NCI-H510A treated with DMSO at 0.1 percent for 48 hours (cell line): Measurements from ENCODE around the gene NR0B2.
A peak's percentile ranks its signal among the peaks of the same experiment; 100 is the strongest.
"Not testable (repeated sequence)": the region's sequence is repeated elsewhere in the genome, so short reads cannot be mapped to it uniquely, and the experiment has no call there.

Source experiments
- DNase-seq: peaks from one replicate; lab custom pipeline; 2025; lab: John Stamatoyannopoulos, UW

NR0B2 gene, protein sequence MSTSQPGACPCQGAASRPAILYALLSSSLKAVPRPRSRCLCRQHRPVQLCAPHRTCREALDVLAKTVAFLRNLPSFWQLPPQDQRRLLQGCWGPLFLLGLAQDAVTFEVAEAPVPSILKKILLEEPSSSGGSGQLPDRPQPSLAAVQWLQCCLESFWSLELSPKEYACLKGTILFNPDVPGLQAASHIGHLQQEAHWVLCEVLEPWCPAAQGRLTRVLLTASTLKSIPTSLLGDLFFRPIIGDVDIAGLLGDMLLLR

DNA sequence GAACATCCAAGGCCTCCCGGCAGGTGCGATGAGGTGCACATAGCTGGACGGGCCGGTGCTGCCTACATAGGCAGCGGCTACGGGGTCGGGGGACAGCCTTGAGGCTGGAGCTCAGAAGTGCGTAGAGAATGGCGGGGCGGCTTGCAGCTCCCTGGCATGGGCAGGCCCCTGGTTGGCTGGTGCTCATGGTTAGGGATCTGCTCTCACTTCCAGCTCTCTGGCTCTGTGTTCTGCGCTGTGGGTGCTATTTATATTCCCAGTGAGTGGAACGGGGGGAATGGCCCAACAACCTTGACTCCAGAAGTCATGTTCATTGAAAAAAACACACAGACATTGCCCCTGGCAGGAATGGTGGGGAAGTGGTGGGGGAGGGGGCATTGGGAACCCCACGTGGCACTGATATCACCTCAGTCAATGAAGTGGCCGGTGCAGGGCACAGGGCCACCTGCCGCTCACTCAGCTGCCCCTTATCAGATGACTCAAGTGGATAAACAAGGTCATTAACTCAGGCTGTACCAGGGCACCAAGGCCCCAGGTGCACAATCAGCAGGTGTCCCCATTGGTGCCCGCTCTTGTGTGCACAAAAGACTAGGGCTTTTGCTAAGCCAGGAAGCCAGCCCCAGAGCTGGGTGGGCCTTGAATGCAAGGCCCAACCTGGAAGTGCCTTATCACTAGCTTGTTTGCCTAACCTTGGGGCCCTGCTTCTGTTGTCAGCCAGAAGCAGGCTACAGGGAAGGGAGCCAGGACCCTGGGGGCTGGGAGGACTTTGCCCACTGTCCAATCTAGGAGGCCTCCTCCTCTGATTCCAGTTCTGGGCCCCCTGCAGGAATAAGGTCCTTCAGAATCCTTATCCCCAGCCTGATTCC is at the start of gene NR0B2:
Gene NR0B2, minus strand, starts transcription at position 222 of the 866 bp plus-strand sequence. Its CDS starts 35 bp downstream, at position 187.
- peak; percentile 99 for DNase-seq

DNA sequence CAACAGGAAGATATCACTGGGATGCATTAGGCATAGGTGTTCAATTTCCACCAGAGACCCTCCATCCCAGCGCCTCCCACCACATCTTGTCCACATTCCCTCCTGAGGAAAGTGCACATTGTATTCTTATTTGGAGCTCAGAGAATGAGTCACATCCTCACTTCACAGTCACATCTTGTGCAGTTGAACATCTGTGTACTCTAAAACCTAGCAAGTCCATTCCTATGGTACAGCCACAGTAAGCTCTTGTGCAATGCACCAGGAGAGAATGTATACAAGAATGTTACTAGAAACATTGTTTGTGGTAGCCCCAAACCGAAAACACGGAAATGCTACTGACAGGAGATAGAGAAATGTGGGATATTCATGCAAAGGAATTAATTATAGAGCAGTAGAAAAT is 48.1 kb upstream of the NR0B2 start:
- no peak for DNase-seq

DNA sequence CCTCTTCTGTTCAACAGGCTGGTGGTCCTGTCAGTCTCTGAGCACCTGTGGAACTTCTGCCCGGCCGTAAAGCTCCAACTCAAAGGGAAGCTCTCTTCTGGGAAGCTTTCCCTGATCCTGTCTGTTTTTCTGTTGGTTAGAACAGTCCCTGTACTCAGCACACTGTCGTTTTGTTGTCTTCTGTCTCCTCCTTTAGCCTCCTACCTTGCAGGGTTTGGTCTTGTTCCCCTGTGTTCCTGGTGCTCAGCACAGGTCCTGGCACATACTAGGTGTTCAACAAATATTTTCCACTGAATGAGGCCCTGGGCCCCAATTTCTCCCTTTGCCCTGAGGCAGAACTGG is 46.8 kb upstream of the NR0B2 start:
- no peak for DNase-seq

DNA sequence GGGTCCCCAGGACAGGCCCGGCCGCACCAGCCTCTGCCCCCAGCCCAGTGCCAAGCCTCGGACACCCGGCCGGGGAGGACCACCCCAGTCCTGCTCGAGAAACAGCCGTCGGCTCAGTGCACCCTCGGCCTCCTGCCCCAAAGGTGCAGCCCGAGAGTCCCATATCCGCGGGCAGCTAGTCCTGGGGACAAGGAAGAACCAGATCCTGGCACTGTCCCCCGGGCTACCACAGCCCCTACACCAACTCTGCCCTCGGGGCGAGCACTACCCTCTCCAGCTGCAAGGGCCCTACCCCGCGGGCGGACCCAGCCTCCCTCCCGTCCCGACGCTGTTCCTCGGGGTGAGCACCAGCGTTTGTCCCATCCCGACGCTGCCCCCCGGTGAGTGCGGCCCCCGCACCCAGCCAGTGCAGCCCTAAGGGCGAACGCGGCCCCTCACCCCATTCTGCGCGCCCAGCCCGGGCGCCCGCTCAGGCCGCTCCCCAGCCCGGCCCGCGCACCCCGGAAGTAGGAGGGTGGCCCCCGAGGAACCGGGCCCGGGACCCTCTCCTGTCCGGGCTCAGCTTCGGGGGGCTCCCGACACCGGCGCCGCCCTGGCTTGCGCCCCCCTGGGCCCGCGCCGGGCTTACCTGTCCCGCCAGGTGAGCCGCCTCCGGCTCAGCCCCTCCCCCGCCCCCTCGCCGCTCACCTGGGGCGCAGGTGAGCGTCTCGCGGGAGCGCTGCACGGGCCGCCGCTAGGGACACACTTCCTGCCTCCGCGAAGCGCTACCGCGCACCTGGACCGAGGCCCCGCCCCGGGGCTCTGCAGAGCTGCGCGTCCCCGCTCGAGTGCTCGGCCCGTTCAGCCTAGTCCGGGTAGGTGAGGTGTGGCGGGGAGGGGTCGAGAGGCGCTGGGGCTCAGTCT is 46.2 kb upstream of the NR0B2 start, which contains the start of gene KDF1:
Gene KDF1, minus strand, starts transcription at position 747 of the 903 bp plus-strand sequence. CDS start 8,088 bp downstream, outside the sequence.
- DNase-seq = peak; percentile 88

DNA sequence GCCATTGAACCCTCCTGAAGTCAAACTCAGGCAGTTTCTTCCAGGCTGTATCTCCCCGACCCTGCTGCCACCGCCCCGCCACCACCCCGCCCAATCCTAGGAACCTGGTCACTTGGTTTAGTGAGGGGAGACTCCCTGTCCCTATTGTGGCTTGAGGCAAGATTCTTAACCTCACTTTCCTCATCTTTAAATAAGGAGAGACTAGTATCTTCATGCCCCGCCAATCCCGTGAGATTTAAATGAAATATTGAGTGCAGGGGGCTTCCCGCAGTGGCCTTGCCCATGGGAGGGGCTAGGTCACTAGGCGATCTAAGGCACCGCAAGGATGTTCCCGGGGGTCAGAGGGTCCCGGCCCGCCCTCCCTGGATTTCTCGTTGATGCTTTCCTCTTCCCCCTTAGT is 45.5 kb upstream of the NR0B2 start:
- DNase-seq = no peak

DNA sequence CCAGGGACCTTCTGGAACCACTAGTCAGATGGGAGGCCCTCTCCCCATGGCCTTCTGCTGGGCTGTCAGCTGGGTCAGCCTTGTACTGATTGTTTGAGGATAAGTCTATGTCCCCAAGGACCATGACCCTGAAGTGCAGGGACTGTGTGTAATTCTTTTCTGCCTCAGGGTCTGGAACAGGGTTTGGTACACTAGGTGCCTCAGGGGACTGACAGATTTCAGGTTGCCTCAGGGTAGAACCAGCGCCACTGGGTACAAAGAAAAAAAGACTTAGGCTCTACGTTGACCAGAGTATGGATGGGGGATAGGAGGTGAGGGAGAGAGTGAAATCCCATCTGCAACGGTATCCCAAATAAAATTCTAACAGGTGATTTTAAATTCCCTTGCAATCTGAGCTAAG is 43.5 kb upstream of the NR0B2 start:
- DNase-seq = no peak

DNA sequence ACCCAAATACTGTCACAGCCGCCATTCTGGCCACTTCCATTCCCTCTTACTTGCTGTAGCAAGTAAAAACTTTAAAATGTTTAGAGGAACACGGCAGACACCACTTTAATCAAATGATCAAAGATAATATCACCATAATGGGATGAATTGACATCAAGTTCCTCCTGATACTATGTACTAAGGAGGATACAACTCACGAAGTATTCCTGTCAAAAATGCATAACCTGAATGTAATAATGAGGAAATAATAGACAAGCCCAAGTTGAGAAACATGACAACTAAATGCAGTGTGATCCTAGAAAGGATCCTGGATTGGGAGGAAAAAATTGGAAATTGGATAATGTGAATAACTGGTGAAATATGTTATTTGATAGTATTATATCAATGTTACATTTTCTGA is 42.5 kb upstream of the NR0B2 start:
- no peak for DNase-seq

DNA sequence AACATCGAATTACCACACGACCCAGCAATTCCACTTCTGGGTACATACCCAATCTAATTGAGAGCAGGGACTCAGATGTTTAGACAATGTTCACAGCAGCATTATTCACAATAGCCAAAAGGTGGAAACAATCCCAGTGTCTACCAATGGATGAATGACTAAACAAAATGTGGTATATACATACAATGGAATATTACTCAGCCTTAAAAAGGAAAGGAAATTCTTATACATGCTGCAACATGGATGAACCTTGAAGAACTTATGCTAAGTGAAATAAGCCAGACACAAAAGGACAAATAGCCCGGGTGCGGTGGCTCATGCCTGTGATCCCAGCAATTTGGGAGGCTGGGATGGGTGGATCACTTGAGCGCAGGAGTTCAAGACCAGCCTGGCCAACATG is 39.6 kb upstream of the NR0B2 start:
- DNase-seq = no peak

DNA sequence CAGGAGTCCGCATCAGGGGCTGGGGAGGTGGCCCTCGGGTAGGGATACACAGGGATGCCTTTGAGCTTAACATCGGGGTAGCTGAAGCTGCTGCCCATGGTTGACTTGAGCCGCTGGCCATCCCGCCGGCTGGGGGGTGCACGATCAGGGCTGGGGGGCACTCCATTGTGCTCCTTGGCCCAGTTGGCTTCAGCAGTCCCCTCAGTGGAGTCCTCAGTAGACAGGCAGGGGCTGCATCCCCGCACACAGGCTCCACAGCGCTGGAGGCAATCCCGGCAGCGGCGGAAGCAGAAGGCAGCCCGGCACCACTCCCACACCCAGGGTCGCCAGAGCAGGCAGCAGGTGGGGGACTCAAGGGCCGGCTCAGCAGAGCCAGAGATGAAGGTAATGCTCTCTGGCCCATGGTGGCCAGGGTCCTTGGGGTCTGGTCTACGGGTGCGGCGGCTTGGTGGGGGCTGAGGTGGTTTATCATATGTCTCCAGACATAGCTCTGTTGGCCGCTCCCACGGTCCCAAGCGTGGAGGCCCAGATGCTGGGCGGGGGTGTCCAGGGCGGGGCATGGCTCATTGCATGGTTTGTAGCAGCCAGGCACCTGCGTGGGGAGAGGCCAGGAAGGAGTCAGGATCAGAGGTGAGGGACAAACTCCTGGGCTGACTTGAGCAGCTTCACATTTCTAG is 38.2 kb upstream of the NR0B2 start:
- DNase-seq = no peak

DNA sequence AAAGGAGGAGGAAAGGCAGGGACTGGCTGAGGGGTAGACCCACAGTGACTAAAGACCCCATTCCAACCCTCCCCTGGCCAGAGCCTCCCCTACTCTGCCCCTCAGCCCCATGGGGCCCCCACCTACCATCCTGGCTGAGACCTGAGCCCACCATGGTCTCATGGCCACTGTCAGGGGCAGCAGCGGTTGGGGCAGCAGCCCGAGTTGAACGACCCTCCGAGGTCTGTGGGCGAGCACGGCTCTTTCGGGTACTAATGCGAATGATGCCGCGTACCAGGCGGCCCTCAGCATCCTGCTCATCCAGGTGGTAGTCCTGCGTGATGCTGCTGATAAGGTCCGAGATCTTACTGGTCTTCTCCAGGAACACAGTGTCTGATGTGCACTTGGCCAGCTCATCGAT is 37.4 kb upstream of the NR0B2 start:
- DNase-seq = no peak

DNA sequence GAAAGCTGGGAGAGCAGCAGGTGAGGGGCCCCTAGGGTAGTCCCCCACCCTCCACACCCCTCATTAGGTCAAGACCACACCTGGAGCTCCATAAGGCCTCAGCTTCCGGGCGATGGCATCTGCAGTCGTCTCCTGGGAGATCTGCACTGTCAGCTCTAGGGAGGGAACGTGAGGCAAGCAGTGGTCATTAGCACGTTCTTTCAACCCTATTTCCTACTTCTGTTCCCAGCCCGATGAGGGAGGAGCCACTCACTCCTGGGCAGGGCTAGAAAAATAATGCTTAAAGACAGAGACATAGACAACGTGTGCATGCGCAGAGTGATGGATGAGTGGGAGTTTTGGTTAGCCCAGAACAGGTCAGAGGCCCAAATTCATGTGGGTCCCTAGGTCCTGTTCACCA is 36.8 kb upstream of the NR0B2 start:
- DNase-seq = no peak

DNA sequence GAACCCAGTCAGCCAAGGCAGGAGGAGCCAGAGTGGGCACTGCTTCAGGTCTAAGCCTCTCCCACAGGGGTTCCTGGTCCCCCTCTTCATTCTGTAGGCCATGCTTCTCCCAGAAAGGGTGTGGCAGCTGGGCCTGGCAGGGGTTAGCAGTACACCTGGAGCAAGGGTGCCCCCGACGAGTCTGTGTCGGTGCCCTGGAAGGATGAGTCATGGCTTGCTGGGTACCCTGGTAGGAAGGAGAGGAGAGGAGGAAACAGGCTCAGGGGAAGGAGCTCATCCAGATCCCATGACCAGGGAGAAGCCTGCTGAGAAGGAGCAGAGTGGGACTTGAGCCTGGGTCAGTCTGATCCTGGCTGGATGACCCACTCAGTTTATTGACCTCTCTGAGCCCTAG is 36.1 kb upstream of the NR0B2 start:
- DNase-seq = no peak

DNA sequence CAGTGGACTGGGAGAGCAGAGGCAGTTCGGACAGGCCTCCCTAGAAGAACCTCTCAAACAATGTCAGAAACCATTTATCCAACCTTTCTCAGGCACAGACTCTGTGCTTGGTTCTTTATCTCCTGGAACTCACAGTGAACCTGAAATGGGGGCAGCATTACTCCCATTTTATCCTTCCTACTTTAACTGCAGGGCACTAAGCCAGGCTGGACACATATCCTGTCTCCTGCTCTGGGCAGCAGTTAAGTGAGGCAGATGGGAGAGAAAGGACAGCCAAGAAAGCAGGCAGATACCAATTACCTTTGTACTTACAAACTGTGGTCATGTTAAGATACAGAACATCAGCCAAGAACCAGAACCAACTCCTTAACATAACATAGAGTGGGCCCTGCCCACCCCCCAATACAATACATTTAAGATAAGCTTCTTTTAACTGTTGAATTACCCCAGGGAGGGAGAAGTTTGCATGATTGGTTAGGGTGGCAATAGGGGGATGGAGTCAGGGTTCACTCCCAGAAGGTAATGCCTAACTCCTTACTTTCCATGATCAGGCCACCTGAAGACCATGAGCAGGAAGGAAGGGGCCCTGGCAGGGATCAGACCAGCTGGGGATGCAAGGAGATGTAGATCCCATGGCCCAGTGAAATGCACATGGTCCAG is 35.6 kb upstream of the NR0B2 start:
- no peak for DNase-seq

DNA sequence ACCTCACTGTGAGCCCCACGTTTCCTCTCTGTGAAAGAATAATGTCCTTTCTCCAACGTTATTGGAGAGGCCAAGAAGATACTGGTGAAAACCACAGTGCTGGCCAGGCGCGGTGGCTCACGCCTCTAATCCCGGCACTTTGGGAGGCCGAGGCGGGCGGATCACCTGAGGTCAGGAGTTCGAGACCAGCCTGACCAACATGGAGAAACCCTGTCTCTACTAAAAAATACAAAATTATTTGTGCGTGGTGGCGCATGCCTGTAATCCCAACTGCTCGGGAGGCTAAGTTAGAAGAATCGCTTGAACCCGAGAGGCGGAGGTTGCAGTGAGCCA is 34.9 kb upstream of the NR0B2 start:
- DNase-seq = not testable (repeated sequence)

DNA sequence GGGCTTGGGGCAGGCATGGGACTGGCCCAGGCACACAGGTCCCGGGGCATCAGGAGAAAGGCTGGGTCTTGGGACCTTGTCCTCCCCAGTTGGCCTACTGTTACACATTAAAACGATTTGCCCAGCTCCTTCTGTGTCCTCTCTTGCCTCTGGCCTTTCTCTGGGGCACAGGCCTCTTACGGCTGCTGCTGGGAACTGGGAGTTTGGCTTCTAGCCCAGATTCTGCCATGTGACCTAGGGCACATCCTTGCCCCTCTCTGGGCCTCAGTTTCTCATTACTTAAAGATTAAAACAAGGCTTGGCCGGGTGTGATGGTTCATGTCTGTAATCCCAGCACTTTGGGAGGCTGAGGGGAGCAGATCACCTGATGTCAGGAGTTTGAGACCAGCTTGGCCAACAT is 32.5 kb upstream of the NR0B2 start:
- DNase-seq = no peak

DNA sequence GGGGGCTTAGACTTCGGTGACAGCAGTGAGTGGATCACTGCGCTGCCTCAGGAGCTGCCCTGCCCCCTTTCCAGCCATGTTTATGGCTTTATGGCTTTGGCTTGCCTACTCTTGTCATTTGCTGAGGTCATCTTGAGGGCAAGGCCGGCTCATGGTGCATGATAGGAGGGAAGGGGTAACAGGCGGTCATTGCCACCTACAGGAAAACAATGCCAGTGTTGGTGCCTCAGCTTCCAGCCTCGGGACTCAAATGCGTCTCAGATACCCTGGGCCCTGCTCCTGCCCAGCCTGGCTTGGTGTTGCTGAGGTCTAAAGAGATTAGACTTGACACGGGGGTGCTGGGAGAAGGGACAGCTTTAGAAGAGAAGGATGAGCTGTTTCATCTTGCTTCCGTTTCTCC is 32.0 kb upstream of the NR0B2 start:
- DNase-seq = no peak

DNA sequence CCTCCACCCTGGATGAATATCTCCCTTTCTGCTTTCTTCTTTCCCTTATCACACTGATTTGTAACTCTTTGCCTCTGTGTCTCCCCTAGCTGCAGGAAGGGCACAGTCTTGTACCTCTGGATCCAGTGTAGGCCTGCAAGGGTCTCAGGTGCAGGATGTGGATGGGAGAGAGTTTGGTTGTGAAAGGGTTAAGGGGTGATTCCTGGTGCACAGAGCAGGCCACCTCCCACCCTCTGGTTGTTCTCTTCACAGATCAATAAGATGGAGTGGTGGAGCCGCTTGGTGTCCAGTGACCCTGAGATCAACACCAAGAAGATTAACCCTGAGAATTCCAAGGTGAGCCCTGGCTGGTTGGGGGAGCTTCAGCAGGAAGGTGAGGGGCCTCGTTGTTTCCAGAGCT is 31.4 kb upstream of the NR0B2 start:
- DNase-seq = no peak

DNA sequence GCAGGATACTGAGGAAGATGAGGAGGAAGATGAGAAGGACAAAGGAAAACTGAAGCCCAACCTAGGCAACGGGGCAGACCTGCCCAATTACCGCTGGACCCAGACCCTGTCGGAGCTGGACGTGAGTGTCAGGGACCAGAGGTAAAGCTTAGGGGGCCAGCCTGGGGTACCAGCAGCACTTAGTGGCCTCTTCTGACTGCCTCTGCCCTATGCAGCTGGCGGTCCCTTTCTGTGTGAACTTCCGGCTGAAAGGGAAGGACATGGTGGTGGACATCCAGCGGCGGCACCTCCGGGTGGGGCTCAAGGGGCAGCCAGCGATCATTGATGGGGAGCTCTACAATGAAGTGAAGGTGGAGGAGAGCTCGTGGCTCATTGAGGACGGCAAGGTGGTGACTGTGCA is 28.9 kb upstream of the NR0B2 start:
- no peak for DNase-seq

DNA sequence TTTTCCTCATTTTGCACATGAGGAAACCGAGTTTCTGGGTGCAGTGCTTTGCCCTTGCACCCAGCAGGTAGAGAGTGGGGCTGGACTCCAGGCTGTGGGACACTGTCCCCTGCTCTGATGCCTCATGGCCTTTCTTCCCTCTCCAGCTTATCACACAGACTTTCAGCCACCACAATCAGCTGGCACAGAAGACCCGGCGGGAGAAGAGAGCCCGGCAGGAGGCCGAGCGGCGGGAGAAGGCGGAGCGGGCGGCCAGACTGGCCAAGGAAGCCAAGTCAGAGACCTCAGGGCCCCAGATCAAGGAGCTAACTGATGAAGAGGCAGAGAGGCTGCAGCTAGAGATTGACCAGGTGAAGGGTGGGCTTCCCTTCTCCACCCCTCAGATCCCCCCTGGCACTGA is 27.5 kb upstream of the NR0B2 start:
- no peak for DNase-seq

DNA sequence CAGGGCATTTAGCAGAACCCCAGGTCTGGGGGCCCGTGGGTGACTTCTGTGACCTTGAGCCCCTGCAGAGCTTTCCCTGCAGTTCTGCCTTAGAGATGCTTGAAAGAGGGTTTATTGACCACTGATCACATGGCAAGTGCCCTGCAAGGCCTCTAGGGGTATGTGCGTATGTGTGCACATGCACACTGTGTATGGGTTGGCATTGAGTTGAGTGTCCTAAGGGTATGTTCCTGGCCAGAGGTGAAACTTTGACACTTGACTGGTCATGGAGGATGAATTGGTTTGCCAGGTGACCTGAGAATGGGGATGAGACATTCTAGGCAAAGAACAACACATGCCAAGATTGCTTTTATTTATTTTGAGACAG is 24.9 kb upstream of the NR0B2 start:
- DNase-seq = no peak

DNA sequence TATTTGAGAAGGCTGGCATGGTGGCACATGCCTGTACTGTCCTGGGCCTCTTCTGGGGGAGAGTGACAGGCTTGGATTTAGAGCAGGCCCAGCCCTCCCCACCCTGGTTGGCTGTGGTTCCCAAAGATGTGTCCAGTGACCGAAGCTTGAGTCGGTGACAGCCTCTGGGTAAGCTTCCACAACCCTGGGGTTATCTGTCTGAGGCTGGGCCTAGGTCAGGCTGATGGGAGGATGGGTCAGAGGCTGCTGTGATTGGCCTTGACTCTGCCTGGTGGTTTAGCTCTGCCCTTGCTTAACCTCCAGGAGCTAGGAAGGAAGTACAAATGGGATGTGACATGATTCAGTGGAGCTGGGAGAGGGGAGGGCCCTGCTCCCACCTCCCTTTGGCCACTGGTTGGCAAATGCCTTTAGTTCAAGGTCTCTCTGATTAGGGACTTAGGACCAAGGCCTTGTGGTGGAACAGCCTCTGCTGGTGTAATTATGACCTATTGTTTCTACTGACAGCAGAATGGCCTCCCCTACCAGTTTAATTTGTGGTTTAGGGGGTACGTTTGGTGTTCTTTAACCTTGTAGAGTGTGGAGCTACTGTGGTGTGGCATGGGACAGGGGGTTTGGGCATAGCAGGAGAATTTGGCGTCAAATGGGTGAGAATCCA is 24.4 kb upstream of the NR0B2 start:
- DNase-seq = no peak
